Heart left ventricle (tissue), 16 donors: ENCODE measurements around the gene SFR1. TPM values are rescaled to one million over a fixed set of nuclear protein-coding genes. Genes with fewer than 3 reads are reported as not detected.
"Not testable (repeated sequence)": the region's sequence is repeated elsewhere in the genome, so short reads cannot be mapped to it uniquely, and the experiment has no call there.

ENCODE experiments used
- ATAC-seq, 4 donors: fragments of 200-7000 bp; cut with Tn5 transposase; one replicate each; pipeline ENCODE4 v1.9.1; 2020 to 2022; ENCODE audit warnings: moderate library complexity in 4 of 4, mild to moderate bottlenecking in 3 of 4, moderate number of reproducible peaks in 1 of 4
- DNase-seq, 5 donors: peaks; one replicate each; pipeline ENCODE4 v3.0.0-alpha.2; 2020
- H3K27ac ChIP-seq, 12 donors: fragments of 200-600 bp; sonication (generic) in 4 of 12; one replicate each; pipeline versions ENCODE4 v1.5.0 to v1.8.0; 2016 to 2022; ENCODE audit warnings: mild to moderate bottlenecking in 2 of 12
- H3K27me3 ChIP-seq, 9 donors: fragments of 200-600 bp; sonication (generic) in 2 of 9; one replicate each; pipeline versions ENCODE4 v1.5.1 to v1.8.0; 2016 to 2022; ENCODE audit warnings: mild to moderate bottlenecking in 3 of 9
- H3K36me3 ChIP-seq, 9 donors: fragments of 200-600 bp; sonication (generic) in 2 of 9; one replicate each; pipeline versions ENCODE4 v1.5.0 to v1.8.0; 2018 to 2022; ENCODE audit warnings: mild to moderate bottlenecking in 2 of 9
- H3K4me1 ChIP-seq, 12 donors: fragments of 200-600 bp; sonication (generic) in 4 of 12; one replicate each; pipeline versions ENCODE4 v1.5.0 to v1.8.0; 2016 to 2022; ENCODE audit warnings: mild to moderate bottlenecking in 3 of 12
- H3K4me3 ChIP-seq, 12 donors: fragments of 200-600 bp; sonication (generic) in 4 of 12; one replicate each; pipeline versions ENCODE4 v1.5.0 to v1.8.0; 2017 to 2022; ENCODE audit warnings: mild to moderate bottlenecking in 9 of 12, moderate library complexity in 4 of 12
- H3K9me3 ChIP-seq, 12 donors: fragments of 200-600 bp; sonication (generic) in 4 of 12; one replicate each; pipeline versions ENCODE4 v1.5.0 to v1.8.0; 2016 to 2022; ENCODE audit warnings: mild to moderate bottlenecking in 1 of 12
- POLR2A ChIP-seq, 2 donors: fragments of 450-650 bp; IDR thresholded peaks; one replicate each; pipeline ENCODE4 v1.6.1; 2017; ENCODE audit warnings: antibody characterized with exemption in 2 of 2, mild to moderate bottlenecking in 2 of 2, moderate library complexity in 2 of 2
- WGBS, 4 donors: extraction: QIAGEN DNeasy Blood & Tissue Kit in 2 of 4; methylation state at CpG; one replicate each; pipeline versions ENCODE4 v1.1.5 to v1.1.7; 2013 to 2018; 5-methylcytosine and 5-hydroxymethylcytosine counted together
- intact Hi-C, 10 donors: fragments of 100-400 bp; cut with DNase I; formaldehyde crosslinking; loops; one replicate each; pipeline versions ENCODE4 v1.11.1 to v1.14.2; 2022
- polyA plus RNA-seq, 2 donors: library from polyadenylated mRNA; stranded (reverse); fragments of 200-250 nt; gene quantifications; one replicate each; pipeline ENCODE4 v1.2.3, GENCODE V29; 2013
- total RNA-seq, 9 donors: library from RNA; depleted of rRNA in 2 of 9; stranded (reverse); fragments of >200 nt in 2 of 9; fragmentation: NEBNext Ultra II Directional in 3 of 9; extraction: Animal tissue kit (Norgen Biotek cat#: 25700) in 3 of 9; gene quantifications; one replicate each; pipeline versions ENCODE4 v1.1.0 to v1.2.4, GENCODE V29; 2016 to 2023
- TF ChIP-seq, protein P1 (sequence below), 12 donors: fragments of 200-600 bp; sonication (generic) in 4 of 12; IDR thresholded peaks; one replicate each; pipeline versions ENCODE4 v1.5.0 to v1.8.0; 2018 to 2022; ENCODE audit warnings: antibody characterized with exemption in 12 of 12, mild to moderate bottlenecking in 5 of 12
- donor health status: ischemic (EF 13 %, LVEDD 7.1; RV severe dilation, severe dysfunction).
- donor health status: healthy with polysubstance abuse.
- donor health status: DM: no; HTN: yes; CAD: no.
- donor health status: DM: no; HTN: no; CAD: no.
- donor health status: ischemic (EF 25% LVEDD 6.9; RV normal size, moderate dysfunction).
- donor health status: ischemic (EF 25% LVEDD 5.7; RV mildly dilated, moderate dysfunction).
- donor health status: healthy.
- donor health status: DM: yes; HTN: yes; CAD: no.
- donor health status: ischemic (EF 35%, LVEDD 5.7; RV mildly dilated, moderate dysfunction).
- donor health status: nonischemic (EF 11% LVEDD 7.7; RV severe dilation, severe dysfunction).
- donor health status: DM: yes; HTN: yes; CAD: no.
- donor health status: PGD.
- donor health status: ischemic (EF 29% LVEDD 5.4; RV normal size, mild dysfunction).
- donor health status: nonischemic (EF 23%, LVEDD 6.1; RV moderate dilation, normal function).

SFR1 gene
- total and polyA plus RNA-seq, 11 donors, result 5.4 to 10.1 (median 7.6) TPM

DNA sequence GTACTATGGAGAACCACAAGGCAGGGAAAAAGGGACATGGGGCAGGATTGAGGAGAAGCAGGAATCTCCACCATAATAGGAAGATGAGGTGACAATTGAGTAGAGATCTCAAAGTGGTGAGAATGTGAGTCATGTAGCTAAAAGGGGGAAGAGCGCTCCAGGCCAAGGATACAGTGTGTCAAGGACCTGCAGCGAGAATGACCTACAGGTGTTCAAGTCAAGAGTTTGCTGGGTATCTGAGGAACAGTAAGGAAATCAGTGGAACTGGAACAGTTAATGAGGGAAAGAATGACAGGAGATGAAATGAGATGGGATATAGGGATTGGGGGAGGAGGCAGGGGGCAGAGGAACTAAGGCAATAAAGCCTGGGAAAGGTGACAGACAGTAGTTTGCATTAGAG, 33.6 kb downstream of the SFR1 start:
- ATAC-seq, result no peak
- Histone ChIP-seq H3K27ac (no peak overlapping the region), H3K36me3 (no peaks in the 10 kb centered on the region), H3K27me3 (peaks cover 0 to 11% (median 0%) of the 10 kb centered on the region in 9 donors), H3K4me1 (no peaks in the 10 kb centered on the region), H3K9me3 (peaks cover 0 to 27% (median 7%) of the 10 kb centered on the region in 12 donors), H3K4me3 (no peak overlapping the region)
- no peak for DNase-seq
- TF ChIP-seq, protein P1, sequence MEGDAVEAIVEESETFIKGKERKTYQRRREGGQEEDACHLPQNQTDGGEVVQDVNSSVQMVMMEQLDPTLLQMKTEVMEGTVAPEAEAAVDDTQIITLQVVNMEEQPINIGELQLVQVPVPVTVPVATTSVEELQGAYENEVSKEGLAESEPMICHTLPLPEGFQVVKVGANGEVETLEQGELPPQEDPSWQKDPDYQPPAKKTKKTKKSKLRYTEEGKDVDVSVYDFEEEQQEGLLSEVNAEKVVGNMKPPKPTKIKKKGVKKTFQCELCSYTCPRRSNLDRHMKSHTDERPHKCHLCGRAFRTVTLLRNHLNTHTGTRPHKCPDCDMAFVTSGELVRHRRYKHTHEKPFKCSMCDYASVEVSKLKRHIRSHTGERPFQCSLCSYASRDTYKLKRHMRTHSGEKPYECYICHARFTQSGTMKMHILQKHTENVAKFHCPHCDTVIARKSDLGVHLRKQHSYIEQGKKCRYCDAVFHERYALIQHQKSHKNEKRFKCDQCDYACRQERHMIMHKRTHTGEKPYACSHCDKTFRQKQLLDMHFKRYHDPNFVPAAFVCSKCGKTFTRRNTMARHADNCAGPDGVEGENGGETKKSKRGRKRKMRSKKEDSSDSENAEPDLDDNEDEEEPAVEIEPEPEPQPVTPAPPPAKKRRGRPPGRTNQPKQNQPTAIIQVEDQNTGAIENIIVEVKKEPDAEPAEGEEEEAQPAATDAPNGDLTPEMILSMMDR (IDR thresholded peaks at IDR 0.05), result no peak
- TF ChIP-seq POLR2A (IDR thresholded peaks at IDR 0.05), result no peak
- intact Hi-C loops, result no loop called here
- WGBS, 4 donors, result 80 to 90% (median 84%) methylated on average over 2 of the region's 2 CpGs

- intact Hi-C loops, result no loop called here
- no peak for TF ChIP-seq POLR2A (IDR thresholded peaks at IDR 0.05)
- TF ChIP-seq, protein P1 (IDR thresholded peaks at IDR 0.05), result no peak
- H3K36me3 ChIP-seq, result no peaks in the 10 kb centered on the region
- H3K27me3 ChIP-seq, result no peaks in the 10 kb centered on the region
- WGBS, 4 donors, result 82 to 93% (median 90%) methylated on average over 5 of the region's 5 CpGs
- DNase-seq (no peak), ATAC-seq (no peak)
- peaks cover 0 to 7% (median 0%) of the 10 kb centered on the region in 12 donors for H3K9me3 ChIP-seq
- H3K27ac ChIP-seq, result no peak overlapping the region
- H3K4me3 ChIP-seq, result no peak overlapping the region
- no peaks in the 10 kb centered on the region for H3K4me1 ChIP-seq
These were observed 48.8 kb downstream of the SFR1 start for GRCh38 chr10:104170610-104171254.

- ATAC-seq, H3K36me3 ChIP-seq, H3K27me3 ChIP-seq, H3K9me3 ChIP-seq, DNase-seq, H3K27ac ChIP-seq, intact Hi-C loops, H3K4me3 ChIP-seq, H3K4me1 ChIP-seq: not testable (repeated sequence)
- 64 to 84% (median 80%) methylated on average over 1 of the region's 1 CpG for WGBS, 4 donors
These were observed 52.2 kb downstream of the SFR1 start for GRCh38 chr10:104174136-104174535.

Other genes starting within 250 kb of the SFR1 start
- gene STN1, start 204.0 kb upstream of the SFR1 start, total RNA-seq, result 10 to 100 TPM; 28.6 to 53.1 (median 32.7) TPM
- 10 to 100 TPM; 23.1 to 36.1 TPM for gene STN1, start 204.0 kb upstream of the SFR1 start, polyA plus RNA-seq
- 10 to 100 TPM; 33.0 to 57.8 (median 47.9) TPM for gene SLK, start 155.0 kb upstream of the SFR1 start, total RNA-seq
- gene SLK, start 155.0 kb upstream of the SFR1 start, polyA plus RNA-seq, result 10 to 100 TPM; 10.0 to 34.0 TPM
- 1 to 10 TPM in 2 of 9 donors, under 1 TPM in 2, not detected in 5; 0.28 to 2.2 (median 0.86) TPM for gene COL17A1, start 36.3 kb upstream of the SFR1 start, total RNA-seq
- gene COL17A1, start 36.3 kb upstream of the SFR1 start, polyA plus RNA-seq, result under 1 TPM in 1 of 2 donors, not detected in 1; 0.37 TPM
- under 1 TPM in 3 of 9 donors, not detected in 6; 0.19 to 0.84 (median 0.25) TPM for gene CFAP43, start 110.2 kb downstream of the SFR1 start, total RNA-seq
- gene CFAP43, start 110.2 kb downstream of the SFR1 start, polyA plus RNA-seq, result under 1 TPM; 0.11 TPM
- gene GSTO1, start 132.7 kb downstream of the SFR1 start, total RNA-seq, result 100 to 1,000 TPM; 194 to 372 (median 209) TPM
- gene GSTO1, start 132.7 kb downstream of the SFR1 start, polyA plus RNA-seq, result 100 to 1,000 TPM; 434 to 699 TPM
- gene GSTO2, start 147.0 kb downstream of the SFR1 start, total RNA-seq, result 1 to 10 TPM in 2 of 9 donors, under 1 TPM in 7; 0.59 to 1.9 (median 0.94) TPM
- gene GSTO2, start 147.0 kb downstream of the SFR1 start, polyA plus RNA-seq, result under 1 TPM; 0.46 to 0.61 TPM
- gene ITPRIP, start 216.3 kb downstream of the SFR1 start, total RNA-seq, result 10 to 100 TPM; 18.4 to 90.2 (median 27.7) TPM
- 10 to 100 TPM; 19.3 to 70.0 TPM for gene ITPRIP, start 216.3 kb downstream of the SFR1 start, polyA plus RNA-seq
- 1 to 10 TPM; 1.2 to 4.9 (median 3.2) TPM for gene CFAP58, start 231.7 kb downstream of the SFR1 start, total RNA-seq
- 1 to 10 TPM in 1 of 2 donors, under 1 TPM in 1; 0.62 to 2.2 TPM for gene CFAP58, start 231.7 kb downstream of the SFR1 start, polyA plus RNA-seq